Stimulated activated CD4-positive, alpha-beta T cell treated with anti-CD3 and anti-CD28 coated beads, Interleukin-4, amount 100 ng/mL, for 1 hour (primary cell): ENCODE results near the gene GMPPB.
"Not testable (repeated sequence)": the region's sequence is repeated elsewhere in the genome, so short reads cannot be mapped to it uniquely, and the experiment has no call there.

ENCODE experiments used
- DNase-seq: peaks from one replicate; pipeline ENCODE4 v3.0.0-alpha.2; 2020

GMPPB gene

DNA sequence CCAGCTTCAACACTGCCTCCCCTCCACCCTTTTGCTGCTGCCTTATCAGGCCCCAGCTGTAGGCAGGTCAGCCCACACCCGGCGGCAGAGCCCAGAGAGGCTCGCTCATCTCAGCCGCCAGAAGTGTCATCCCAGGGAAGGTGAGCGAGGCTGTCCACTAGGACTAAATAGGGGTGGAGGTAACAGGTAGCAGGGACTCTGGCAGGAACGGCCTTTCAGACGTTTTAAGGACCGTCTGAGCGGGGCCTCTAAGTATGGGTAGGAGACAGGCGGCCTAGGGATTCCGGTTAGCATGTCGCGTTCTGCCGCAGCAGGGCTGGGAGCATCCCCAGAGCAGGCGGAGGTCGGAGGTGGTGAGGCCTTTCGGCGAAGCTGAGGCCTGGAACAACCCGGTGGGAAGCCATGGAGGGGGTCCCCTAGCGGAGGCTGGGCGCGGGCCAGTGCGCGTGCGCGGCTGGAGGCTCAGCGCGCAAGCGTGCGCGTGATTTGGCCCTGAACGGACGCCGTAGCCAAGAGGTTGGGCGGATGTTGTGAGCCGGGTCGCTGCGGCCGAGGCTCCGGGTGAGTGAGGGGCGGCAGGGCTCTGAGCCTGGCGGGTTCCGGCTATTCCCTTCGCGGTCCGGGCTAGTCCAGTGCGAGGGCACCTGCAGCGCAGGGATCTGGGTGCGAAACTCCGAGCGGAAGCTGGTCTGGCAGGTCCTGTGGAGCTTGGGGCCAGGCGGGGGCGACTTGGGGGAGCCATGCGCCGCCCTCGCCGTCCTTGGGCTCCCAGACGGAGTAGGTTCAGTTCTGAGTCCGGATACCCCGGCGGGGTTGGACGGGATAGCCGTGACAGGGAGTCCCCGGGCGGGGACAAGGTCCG lies 34.5 kb downstream of the GMPPB start, which contains the start of the genes MST1 and RNF123:
MST1 (minus strand) TSS at position 429 of the 862 bp plus-strand sequence. CDS start 783 bp downstream, outside the sequence.
RNF123 (plus strand) TSS at position 512 of the 862 bp plus-strand sequence. CDS start 1,609 bp downstream, outside the sequence.
- peak; percentile 94 for DNase-seq

DNA sequence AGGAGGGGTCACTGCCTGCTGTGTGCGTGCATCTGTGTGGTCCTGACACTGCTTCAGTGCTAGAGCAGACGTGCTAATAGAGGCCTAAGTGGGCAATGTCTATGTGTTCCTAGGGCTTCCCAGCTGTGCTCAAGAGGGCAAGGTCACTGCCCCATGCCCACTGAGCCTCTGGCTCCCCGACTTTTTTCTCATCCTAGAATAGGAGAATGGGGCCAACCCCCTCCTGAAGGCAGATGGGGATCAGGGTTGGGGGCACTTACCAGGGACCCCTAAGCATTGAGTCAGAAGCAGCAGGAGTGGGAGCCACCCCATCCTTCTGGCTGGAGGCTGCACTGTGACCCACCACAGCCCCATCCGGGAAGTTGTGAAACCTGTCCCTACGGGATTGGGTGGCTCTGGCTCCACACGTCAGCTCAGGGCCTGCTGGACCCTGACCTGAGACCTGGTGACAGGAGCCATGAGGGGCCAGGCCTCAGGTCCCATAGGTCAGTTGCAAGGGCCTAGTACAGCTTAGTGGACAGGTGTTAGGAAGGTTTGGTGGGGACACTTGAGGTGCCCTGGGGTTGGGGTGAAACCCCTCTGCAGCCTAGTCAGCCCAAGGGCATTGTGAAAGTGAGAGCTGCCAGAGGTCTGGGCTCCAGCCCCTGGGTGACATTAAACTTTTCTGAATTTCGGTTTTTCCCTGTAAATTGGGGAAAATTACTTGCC lies 35.3 kb downstream of the GMPPB start:
- not testable (repeated sequence) for DNase-seq

DNA sequence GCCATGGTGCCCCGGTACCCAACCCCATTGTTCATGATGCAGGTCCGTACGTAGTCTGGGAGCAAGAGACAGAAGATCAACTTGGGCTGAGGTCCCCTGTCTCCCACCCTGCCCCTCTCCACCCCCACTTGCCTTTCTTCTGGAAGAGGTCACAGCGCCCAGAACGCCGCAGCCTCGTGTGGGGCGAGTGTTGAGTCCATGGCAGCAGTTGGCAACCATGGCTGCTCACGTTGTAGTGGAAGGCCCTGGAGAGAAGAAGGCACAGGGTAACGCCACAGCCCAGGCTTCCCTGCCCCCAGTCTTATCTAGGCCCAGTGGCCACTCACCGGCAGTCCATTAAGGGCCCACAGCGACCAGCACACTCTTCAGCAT lies 36.3 kb downstream of the GMPPB start:
- DNase-seq = not testable (repeated sequence)

DNA sequence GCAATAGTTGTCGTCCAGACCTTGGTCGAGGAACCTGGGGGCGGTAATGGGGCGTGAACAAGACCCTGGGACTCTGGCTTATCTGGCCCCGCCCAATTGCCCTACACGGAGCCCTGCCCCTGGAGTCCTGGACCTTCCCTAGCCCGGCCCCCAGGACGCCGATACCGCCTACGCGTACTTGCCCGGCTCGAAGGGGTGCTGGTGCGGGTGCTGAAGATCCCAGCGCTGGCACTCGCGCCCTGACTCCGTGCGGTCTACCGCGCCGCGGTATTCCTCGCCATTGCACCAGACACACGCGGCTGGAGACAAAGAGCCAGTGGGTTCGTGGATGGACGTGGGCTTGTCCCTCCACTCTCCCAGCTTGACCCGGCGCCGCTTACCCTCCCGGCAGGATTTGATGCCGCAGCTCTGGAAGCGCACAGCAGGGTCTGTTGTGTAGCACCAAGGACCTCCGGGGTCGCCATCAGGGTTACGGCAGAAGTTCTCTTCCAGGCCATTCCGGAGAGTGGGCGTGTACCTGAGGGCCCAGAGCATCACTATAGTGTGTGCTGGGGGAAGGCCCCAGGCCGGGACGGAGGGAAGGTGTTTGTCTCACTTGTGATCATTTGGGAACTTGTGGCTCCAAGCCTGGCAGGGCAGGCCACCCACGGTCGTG lies 36.9 kb downstream of the GMPPB start:
- DNase-seq = peak; percentile 41

DNA sequence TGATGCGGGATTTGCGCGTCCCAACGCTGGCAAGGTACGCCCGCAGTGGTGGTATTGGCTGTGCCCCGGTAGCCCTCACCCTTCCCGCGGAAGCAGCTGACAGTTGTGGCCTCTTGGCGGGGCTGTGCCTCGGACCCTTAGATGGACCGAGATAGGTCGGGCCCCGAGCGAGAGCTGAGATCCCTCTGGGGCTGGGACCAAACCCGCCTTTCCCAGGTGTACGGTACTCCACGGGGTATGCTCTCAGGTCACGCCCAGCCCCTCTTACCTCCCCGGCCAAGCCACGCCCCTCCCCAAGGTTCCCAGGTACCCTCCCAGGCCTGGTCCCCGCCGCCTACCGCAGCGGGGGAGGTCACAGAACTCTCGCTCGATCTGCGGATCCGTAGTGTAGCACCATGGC lies 37.4 kb downstream of the GMPPB start:
- peak; percentile 39 for DNase-seq

DNA sequence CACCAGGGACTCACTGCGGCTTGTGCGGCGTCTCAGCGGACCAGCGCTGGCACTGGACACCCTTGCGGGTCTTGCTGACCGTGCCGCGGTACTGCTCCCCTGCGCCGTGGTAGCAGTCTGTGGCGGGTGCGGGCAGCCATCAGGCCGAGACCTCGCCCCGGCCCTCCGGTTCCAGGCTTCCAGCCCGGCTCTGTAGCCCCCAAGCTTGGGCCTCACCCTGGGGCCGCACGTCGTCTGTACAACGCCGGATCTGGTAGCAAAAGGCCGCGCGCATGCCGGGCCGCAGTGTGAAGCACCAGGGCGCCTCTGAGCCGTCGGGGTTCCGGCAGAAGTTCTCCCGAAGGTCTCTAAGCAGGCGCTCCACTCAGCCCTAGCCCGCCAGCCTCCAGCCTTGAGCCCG lies 37.9 kb downstream of the GMPPB start:
- DNase-seq = peak; percentile 18

DNA sequence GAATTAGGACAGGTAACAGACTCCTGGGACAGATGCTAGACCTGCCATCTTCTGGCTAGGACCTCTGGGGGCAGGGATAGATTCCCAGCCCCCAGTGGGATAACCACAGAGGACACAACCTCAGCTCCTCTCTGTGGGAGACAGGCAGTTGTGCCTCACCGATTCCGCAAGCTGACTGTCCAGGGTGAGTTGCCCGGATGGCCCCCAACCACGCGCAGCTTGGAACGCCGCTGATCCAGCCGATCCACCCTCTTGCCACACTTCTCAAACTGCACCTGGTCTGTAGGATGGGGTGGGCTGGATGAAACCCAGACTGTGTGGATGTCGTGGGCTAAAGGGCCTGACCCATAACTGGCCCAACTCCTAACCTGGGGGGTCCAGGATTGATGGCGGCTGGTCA lies 38.6 kb downstream of the GMPPB start:
- not testable (repeated sequence) for DNase-seq

DNA sequence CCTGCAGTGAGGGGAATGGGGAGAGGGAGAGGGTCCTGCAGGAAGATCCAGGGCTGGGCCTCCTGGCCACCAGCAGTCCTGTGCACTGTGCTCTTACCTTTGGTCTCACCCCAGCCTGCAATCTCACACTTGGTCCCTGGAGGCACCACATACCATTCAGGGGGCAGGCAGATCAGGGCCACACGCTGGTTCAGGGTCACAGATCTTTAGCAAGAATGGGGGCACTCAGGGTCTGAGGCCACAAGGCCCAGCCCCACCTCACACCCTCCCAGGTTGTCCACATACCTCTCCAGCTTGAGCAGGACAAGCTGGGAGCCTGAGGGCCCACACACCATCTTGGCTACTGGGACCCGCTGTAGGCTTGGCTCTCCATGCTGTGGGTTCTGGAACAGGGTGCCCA lies 39.3 kb downstream of the GMPPB start:
- not testable (repeated sequence) for DNase-seq

DNA sequence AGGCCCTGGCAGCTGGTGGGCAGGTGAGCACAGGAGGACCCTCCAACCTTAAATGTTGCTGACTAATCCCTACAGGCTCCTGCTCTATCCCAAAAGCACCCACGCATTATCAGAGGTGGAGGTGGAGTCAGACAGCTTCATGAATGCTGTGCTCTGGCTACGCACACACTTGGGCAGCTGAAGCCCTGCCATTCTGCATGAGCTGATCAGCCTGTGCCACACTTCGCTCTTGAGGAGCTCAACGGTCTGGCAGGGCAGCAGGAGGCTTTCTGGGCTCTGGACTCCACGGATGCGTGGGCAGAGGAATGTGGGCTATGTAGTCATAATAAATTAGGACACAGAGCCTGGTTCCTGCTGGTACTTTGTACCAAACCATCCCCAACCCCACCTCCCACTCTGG lies 40.6 kb downstream of the GMPPB start:
- no peak for DNase-seq

DNA sequence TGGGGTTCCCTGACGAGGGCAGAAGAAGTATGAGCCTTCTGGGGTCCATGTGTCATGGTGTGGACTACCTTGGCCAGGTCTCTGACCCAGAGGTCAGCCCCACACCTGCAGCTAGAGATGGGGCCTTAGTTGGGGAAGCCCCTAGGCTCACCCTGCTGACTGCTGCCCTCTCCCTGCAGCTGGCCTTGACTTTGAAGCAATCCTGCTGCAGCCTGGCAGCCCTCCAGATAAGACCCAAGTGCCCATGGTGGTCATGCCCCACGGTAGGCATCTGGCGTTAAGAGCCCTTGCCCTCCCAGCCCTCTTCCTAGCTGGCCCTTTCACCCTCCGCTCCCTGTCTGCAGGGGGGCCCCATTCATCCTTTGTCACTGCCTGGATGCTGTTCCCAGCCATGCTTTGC lies 42.2 kb downstream of the GMPPB start:
- no peak for DNase-seq

DNA sequence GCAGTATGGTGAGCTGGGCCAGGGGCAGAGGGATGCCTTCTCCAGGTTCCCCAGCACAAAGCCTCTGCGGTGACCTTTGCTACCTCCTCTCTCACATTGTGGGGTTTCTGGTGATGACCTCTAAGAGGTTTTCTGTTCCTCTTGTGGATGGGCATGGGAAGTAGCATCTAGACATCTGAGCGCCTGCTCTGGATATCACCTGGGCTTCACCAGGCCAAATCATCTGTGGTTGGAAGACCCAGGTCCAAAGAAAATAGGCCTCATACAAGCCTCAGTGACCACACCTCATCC lies 42.6 kb downstream of the GMPPB start:
- DNase-seq = no peak

DNA sequence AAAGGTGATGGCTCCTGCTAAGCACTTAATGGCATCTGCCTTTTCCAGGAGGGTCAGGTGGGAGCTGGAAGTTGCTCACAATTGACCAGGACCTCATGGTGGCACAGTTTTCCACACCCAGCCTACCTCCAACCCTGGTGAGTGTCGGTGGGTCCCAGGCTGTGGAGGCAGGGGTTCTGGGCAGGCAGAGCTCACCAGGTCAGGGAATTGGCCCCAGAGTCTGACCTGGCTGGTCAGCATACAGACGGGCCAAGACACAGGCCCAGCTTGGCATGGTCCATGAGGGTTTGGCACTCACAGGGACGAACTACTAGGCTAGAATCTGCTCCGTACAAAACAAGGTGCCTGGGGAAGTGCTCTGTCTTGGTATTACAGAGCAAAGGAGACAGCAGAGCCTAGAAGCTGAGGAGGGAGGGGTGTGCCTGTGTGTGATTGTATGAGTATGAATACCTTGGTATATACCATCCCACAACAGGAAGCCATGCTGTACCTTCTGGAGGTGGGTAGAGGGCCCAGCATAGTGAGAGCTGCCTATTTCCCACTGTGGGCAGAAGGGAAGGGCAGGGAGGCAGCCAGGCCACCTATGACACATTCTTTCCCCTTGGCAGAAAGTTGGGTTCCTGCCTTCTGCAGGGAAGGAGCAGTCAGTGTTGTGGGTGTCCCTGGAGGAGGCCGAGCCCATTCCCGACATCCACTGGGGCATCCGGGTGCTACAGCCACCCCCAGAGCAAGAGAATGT lies 43.1 kb downstream of the GMPPB start:
- no peak for DNase-seq

DNA sequence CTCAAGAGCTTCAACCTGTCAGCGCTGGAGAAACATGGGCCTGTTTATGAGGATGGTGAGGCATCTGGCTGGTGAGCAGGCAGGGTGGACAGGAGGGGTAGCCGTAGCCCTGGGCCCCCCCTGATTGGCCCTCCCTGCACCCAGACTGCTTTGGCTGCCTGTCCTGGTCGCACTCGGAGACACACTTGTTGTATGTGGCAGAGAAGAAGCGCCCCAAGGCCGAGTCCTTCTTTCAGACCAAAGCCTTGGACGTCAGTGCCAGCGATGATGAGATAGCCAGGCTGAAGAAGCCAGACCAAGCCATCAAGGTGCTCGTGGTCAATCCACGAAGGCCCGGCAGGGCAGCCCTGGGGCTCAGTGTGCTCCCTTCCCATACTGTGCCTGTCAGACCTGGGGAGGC lies 47.8 kb downstream of the GMPPB start:
- no peak for DNase-seq

DNA sequence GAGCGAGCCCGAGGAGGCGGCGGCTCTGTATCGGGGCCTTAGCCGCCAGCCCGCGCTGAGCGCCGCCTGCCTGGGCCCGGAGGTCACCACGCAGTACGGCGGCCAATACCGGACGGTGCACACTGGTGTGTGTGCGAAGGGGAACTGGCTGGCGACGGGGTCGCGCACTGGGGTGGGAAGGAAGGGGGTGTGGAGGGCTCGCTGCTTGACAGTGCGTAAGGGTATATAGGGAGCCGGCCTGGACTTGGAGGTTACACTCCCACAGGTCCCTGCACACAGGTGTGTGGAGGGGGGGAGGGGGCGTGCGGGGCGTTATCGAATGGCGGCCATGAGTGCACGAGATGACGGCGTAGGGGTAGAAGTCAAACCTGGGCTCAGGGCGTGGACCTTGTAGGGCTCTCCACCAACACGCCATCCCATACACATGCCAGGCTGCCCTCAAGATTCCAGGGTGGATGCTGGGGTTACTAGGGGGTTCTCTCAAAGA lies 49.2 kb downstream of the GMPPB start:
- peak; percentile 38 for DNase-seq

DNA sequence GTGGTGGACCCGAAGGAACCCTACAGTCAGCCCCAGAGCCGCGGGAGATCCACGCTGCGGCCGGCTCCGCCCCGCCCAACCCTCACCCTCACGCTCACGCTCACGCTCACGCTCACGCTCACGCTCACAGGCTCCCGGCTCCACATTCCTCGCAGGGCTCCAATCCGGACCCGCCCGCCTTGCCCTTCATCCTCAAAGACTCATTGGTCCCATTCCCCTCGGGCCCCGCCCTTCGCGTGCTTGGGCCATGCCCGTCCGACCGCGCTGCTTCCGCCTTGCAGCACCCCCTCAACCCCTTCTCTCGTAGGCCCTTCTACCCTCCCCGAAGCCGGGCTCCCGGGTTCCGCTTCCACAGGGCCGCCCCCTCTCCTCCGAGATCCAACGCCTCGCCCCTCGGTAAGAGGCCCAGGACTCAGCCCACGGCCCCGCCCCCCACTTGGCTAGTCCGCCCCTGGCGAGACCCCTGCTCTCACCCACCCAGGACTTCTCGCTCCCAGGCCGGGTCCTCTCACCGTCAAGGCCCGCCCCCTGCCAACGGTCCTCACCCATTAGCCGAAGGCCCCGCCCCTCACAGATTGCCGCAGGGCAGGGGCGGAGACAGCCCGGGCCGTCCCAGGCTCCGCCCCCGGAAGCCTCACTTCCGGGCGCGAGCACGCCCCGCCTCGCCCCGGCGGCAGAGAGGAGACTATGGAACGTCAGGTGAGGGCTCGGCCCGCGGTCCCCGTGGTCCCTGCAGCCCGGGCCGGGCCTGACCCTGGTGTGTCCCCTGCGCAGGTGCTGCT lies 49.8 kb downstream of the GMPPB start, which contains the start of gene APEH:
APEH (plus strand) TSS at position 637 of the 782 bp plus-strand sequence; CDS start at position 688, 51 bp downstream.
- DNase-seq = peak; percentile 98

DNA sequence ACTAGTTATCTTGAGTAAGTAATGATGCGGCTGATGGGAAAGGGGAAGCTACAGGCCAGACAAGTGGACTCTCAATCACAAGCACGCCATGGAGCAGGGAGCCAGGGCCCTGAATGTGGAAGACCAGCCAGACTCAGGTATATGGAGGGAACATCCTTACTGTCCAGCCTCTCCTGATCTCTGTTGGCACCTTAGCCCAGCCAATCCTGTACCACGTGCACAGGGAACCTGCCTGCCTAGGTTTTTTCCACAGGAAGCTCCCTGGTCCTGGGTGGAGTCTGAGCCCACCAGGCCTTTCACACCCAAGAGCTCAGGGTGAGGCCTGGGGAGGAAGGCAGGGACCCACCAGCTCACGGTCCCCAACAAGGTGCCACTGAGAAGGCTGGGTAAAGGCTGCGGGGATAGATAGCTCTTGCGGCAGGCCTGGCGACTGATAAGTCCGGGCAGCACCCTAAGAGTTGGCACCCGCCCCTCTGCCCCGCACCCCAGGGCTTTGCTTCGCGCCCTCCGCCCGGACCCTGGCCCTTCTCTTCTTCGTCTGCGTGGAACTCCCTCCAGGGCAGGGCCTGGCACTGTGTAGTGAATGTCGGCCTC lies 50.5 kb downstream of the GMPPB start:
- DNase-seq = no peak

DNA sequence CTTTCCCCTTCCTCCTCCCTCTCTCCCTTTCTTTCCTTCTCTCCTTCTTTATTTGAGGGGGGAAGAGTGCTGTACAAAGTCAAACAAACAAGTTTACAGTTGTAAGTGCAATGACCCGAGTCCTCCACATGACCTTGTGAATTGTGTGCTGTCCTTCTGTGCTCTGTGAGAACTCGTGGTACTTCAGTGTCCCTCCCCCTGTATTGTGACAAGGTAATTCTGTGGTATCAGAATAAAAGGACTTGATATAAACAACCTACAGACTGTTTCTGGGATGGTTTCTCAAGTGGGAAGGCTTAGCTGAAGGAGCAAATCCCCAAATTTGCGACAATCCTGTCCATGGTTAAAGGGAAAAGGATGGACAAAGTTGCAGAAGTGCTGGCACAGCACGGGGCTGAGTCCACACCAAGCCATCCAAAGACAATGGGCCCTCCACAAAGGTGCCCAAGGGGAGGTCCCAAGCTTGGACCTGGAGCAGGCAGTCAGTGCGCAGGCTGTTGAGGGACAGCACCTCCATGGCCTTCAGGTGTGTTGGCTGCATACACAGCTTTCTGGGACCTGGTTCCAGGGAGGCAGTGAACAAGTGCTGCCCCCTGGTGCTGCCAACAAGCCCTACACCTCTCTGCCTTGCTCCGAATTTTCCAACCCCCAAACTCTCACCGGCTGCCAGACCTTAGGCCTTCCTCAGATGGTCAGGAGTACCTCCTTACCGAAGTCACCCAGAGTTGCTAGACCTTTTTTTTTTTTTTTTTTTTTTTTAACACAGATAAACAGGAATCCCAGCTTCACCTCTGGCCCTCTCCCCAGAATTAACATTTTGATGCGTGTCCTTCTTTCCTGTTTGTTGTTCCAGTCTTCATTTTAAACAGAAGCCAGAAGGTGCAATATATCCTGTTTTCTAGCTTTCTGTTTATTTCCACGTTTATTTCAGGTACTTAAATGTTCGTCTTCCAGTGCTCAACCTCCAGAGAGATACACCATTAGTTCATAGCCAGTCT lies 52.2 kb downstream of the GMPPB start:
- DNase-seq = peak; percentile 74

DNA sequence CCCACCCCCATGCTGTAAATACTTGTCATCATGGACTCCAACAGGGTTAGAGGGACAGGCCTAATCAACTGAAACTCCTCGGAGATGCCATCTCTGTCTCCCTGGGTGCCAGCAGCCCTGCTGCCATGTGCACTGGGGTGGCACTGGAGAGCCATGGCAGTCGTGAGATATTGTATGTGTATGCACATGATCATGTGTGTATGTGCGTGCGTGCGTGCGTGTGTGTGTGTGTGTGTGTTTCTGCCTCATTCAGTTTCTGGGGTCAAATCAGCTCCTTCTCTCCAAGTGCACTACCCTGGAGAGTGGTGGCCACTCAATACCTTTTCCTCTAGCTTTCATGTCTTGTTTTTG lies 52.8 kb downstream of the GMPPB start:
- DNase-seq = no peak
